ENCODE data around the gene ABCC10.

Gene ABCC10

DNA sequence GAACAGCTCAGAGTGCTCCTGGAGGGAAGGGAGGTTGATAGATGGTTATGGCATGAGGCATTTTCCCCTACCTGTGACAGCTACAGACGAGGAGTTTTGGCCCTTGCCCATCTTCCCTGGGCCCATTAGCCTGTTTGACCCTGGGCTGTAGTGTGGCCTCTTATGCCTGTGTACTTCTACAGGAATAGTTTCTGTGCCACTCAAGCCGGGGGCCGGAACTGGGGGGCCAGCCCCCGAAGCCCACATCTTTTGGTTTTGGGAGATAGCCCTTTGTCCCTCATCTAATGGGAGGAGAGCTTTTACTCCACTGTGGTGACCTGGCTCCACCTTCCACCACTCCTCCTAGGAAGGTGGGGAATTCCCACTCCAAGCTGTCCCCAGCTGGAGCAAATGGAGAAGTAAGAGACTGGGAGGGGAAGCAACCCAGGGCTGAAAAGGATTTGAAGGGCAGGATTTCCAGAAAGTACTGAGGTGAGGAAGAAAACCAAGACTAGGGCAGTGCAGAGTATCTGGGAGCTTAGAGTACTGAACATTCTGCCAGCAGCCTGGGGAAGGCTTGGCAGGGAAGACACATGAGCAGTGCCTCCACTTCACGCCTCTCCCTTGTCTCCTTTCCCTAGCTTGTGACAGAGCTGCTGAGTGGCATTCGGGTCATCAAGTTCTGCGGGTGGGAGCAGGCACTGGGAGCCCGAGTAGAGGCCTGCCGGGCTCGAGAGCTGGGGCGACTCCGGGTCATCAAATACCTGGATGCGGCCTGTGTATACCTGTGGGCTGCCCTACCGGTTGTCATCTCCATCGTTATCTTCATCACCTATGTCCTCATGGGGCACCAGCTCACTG lies 6.9 kb downstream of the ABCC10 start:
- H3K4me3 ChIP-seq (ENCODE audit: low read depth in 1 of 2, low read length in 1 of 2), result no peak overlapping the region
- TF ChIP-seq, protein P1, sequence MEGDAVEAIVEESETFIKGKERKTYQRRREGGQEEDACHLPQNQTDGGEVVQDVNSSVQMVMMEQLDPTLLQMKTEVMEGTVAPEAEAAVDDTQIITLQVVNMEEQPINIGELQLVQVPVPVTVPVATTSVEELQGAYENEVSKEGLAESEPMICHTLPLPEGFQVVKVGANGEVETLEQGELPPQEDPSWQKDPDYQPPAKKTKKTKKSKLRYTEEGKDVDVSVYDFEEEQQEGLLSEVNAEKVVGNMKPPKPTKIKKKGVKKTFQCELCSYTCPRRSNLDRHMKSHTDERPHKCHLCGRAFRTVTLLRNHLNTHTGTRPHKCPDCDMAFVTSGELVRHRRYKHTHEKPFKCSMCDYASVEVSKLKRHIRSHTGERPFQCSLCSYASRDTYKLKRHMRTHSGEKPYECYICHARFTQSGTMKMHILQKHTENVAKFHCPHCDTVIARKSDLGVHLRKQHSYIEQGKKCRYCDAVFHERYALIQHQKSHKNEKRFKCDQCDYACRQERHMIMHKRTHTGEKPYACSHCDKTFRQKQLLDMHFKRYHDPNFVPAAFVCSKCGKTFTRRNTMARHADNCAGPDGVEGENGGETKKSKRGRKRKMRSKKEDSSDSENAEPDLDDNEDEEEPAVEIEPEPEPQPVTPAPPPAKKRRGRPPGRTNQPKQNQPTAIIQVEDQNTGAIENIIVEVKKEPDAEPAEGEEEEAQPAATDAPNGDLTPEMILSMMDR (IDR thresholded peaks at IDR 0.05), result no peak
- no peaks in the 10 kb centered on the region for H3K9me3 ChIP-seq
- no peak overlapping the region for H3K27ac ChIP-seq
- no peaks in the 10 kb centered on the region for H3K27me3 ChIP-seq
- peaks cover 0 to 3% of the 10 kb centered on the region in 2 experiments for H3K4me1 ChIP-seq (ENCODE audit: control insufficient read depth in 1 of 2, insufficient read depth in 1 of 2, low read depth in 1 of 2, low read length in 1 of 2)
- peaks cover 68% of the 10 kb centered on the region for H3K36me3 ChIP-seq

DNA sequence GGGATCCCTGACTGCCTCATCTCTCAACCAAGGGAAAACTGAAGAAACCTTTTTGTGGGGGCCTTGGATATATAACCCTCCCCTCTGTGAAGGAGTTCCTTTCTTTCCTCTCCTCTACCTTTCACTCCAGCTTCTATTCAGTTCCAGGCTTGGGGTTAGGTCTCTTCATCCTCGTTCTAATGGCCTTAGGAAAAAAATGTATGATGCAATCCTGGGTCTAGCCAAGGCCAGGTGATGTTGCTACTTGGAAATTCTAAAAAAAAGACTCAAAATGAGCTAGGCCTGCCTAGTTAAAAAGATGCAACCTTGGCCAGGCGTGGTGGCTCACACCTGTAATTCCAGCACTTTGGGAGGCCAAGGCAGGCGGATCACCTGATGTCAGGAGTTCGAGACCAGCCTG lies 7.6 kb downstream of the ABCC10 start:
- H3K27ac ChIP-seq, result no peak overlapping the region
- H3K9me3 ChIP-seq, result no peaks in the 10 kb centered on the region
- TF ChIP-seq, protein P1 (IDR thresholded peaks at IDR 0.05), result no peak
- H3K4me3 ChIP-seq (ENCODE audit: low read depth in 1 of 2, low read length in 1 of 2), result no peak overlapping the region
- no peaks in the 10 kb centered on the region for H3K4me1 ChIP-seq (ENCODE audit: control insufficient read depth in 1 of 2, insufficient read depth in 1 of 2, low read depth in 1 of 2, low read length in 1 of 2)
- peaks cover 75% of the 10 kb centered on the region for H3K36me3 ChIP-seq
- H3K27me3 ChIP-seq, result no peaks in the 10 kb centered on the region

DNA sequence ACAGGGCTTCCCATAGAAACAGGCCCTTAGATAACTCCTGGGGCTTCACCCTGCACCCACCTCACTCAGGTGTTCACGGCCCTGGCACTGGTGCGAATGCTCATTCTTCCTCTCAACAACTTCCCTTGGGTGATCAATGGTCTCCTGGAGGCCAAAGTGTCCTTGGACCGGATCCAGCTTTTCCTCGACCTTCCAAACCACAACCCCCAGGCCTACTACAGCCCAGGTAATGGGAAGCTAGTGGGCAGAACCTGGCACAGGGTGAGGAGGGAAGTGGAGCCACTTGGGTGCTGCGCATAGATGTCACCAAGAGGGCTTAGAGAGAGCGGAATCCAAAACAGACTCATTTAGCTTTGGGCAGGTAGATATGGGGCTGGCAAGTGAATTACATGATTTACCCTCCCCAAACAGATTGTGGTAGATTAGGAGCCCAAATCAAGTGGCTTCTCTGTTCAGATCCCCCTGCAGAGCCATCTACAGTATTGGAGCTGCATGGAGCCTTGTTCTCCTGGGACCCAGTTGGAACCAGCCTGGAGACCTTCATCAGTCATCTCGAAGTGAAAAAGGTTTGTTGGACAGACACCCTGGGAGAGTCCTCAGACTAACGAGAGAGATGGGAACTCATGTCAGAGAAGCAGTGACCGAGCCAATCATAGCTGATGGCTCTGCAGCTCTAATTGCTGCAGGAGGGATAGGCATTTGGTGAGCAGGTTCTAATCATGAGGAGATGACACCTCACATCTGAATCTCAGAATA lies 8.5 kb downstream of the ABCC10 start:
- Histone ChIP-seq H3K9me3 (no peaks in the 10 kb centered on the region), H3K4me1 (ENCODE audit: control insufficient read depth in 1 of 2, insufficient read depth in 1 of 2, low read depth in 1 of 2, low read length in 1 of 2) (no peaks in the 10 kb centered on the region), H3K27ac (no peak overlapping the region), H3K27me3 (no peaks in the 10 kb centered on the region), H3K4me3 (ENCODE audit: low read depth in 1 of 2, low read length in 1 of 2) (no peak overlapping the region), H3K36me3 (peaks cover 82% of the 10 kb centered on the region)
- TF ChIP-seq, protein P1 (IDR thresholded peaks at IDR 0.05), result no peak

DNA sequence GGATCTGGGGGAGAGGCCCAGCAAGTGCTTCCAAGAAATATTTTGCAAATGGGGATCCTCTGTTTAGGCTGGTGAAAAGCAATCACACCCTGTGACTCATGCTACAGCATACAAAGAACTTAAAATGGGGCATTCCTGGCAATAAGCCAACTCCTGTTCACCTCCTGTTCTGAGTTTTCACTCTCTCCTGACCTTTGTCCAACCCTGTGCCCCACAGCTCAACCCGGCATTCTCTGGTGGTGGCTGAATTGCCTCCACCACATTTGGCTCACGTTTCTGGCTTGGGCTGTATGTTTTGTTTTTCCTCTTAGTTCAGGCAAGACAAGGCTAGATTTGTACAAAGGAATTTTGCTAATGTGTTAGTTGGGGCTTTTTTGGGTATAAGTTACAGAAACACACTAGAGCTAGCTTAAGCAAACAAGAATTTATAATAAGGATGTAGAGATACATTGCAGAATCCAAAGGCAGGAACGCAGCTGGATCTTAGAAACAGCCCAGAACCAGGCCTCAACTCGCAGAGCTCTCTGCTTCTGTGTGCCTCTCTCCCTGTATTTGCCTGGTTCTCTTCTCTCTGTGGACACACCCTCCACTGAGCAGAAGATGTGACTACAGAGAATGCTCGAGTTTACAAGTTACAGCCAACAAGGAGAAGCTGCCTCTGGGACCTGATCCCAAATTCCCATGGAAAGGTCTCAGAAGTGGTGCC lies 9.4 kb downstream of the ABCC10 start:
- Histone ChIP-seq H3K4me1 (ENCODE audit: control insufficient read depth in 1 of 2, insufficient read depth in 1 of 2, low read depth in 1 of 2, low read length in 1 of 2) (no peaks in the 10 kb centered on the region), H3K27me3 (no peaks in the 10 kb centered on the region), H3K4me3 (ENCODE audit: low read depth in 1 of 2, low read length in 1 of 2) (no peak overlapping the region), H3K27ac (no peak overlapping the region), H3K36me3 (peaks cover 89% of the 10 kb centered on the region), H3K9me3 (no peaks in the 10 kb centered on the region)
- TF ChIP-seq, protein P1 (IDR thresholded peaks at IDR 0.05), result no peak

DNA sequence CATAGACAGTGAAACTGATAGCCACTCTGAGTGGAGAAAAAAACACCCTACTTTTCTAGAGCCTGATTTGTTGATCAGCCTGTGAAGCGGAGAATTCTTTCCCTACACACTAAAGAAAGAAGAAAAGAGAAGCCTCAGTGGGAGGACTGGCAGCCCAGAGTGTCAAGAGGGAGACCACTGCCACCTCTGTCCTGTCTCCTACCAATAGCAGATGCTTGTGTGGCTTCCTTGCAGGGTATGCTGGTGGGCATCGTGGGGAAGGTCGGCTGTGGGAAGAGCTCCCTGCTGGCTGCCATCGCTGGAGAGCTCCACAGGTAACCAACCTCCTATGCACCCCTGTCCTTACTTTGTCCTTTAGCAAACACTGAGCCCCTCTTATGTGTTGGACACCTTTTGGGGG lies 10.4 kb downstream of the ABCC10 start:
- H3K9me3 ChIP-seq, result no peaks in the 10 kb centered on the region
- H3K27me3 ChIP-seq, result no peaks in the 10 kb centered on the region
- no peaks in the 10 kb centered on the region for H3K4me1 ChIP-seq (ENCODE audit: control insufficient read depth in 1 of 2, insufficient read depth in 1 of 2, low read depth in 1 of 2, low read length in 1 of 2)
- H3K27ac ChIP-seq, result no peak overlapping the region
- H3K4me3 ChIP-seq (ENCODE audit: low read depth in 1 of 2, low read length in 1 of 2), result no peak overlapping the region
- TF ChIP-seq, protein P1 (IDR thresholded peaks at IDR 0.05), result no peak
- H3K36me3 ChIP-seq, result peaks cover 89% of the 10 kb centered on the region

Data from neutrophil (primary cell).